HepG2 (cell line): ENCODE data around the gene IMMP1L. TPM values are rescaled to one million over a fixed set of nuclear protein-coding genes. Genes with fewer than 3 reads are reported as not detected.

ENCODE experiments used
- ATAC-seq: fragments of 200-7000 bp; cut with Tn5 transposase; 3 replicates; pipeline ENCODE4 v1.9.1; 2020; ENCODE audit warnings: mild to moderate bottlenecking, moderate library complexity
- BruUV-seq: library from RNA; stranded (reverse); fragments of 400-500 nt; replicated peaks from 2 replicates; lab custom pipeline; 2021; lab: Mats Ljungman, UMichigan
- CTCF ChIA-PET: fragments of 300-600 bp; formaldehyde crosslinking; extraction: SDS; loops from one replicate; lab custom pipeline; 2021; ENCODE audit warnings: low total read pairs, inconsistent platforms, low intra/inter-chr PET ratio; lab: Yijun Ruan, JAX
- POLR2A ChIA-PET: fragments of 350-600 bp; sonication (Branson Sonifier 250); formaldehyde crosslinking; loops from one replicate; lab custom pipeline; 2020; ENCODE audit warnings: antibody characterized with exemption, inconsistent platforms; lab: Yijun Ruan, JAX
- DNase-seq: peaks from one replicate; pipeline ENCODE4 v3.0.0-alpha.2; 2015; ENCODE audit warnings: low spot score
- FAIRE-seq: peaks from 3 replicates; lab custom pipeline; 2011; peaks lifted over from hg19 to GRCh38; lab: Jason Lieb, UNC
- H2AFZ ChIP-seq: one replicate; pipeline ENCODE4 v1.6.1; 2011; ENCODE audit warnings: low read length, inconsistent platforms
- H3K27ac ChIP-seq: fragments of 300-600 bp; 3 replicates; pipeline ENCODE4 v1.8.0; 2011; ENCODE audit warnings: mixed run types, mild to moderate bottlenecking, mixed read lengths, low read length, inconsistent platforms; ENCODE audit not compliant: insufficient read depth; ENCODE audit errors: extremely low read length
- H3K27me3 ChIP-seq, 2 experiments: fragments of 200-600 bp in 1 of 2; 2 replicates in 1 of 2; 3 replicates in 1 of 2; pipeline versions ENCODE4 v1.6.0 to v1.8.0; 2011; ENCODE audit warnings: low read length in 2 of 2, mild to moderate bottlenecking in 2 of 2, moderate library complexity in 2 of 2, inconsistent platforms in 1 of 2; ENCODE audit not compliant: insufficient read depth in 2 of 2, control insufficient read depth in 1 of 2
- H3K36me3 ChIP-seq, 2 experiments: fragments of 200-600 bp in 1 of 2; replicated peaks in 1 of 2; 2 replicates in 1 of 2; 3 replicates in 1 of 2; pipeline versions ENCODE4 v1.5.1 to v1.8.0; 2011; ENCODE audit warnings: low read length in 2 of 2, inconsistent platforms in 1 of 2; ENCODE audit not compliant: insufficient read depth in 2 of 2, control insufficient read depth in 1 of 2
- H3K4me1 ChIP-seq: 2 replicates; pipeline ENCODE4 v1.5.1; 2012; ENCODE audit warnings: low read length, inconsistent platforms; ENCODE audit not compliant: insufficient read depth
- H3K4me2 ChIP-seq: 2 replicates; pipeline ENCODE4 v1.6.0; 2011; ENCODE audit warnings: low read depth, low read length, inconsistent platforms
- H3K4me3 ChIP-seq, 3 experiments: fragments of 200-600 bp in 1 of 3; sonication (generic), shearing (Covaris generic) in 1 of 3; replicated peaks in 1 of 3; 2 replicates each; pipeline ENCODE4 v1.5.1; 2011 to 2016; ENCODE audit warnings: low read length in 3 of 3, inconsistent platforms in 2 of 3, low read depth in 2 of 3, mild to moderate bottlenecking in 2 of 3, control low read depth in 1 of 3, mixed read lengths in 1 of 3; ENCODE audit not compliant: insufficient read depth in 1 of 3
- H3K79me2 ChIP-seq: one replicate; pipeline ENCODE4 v1.6.1; 2011; ENCODE audit warnings: low read length, inconsistent platforms; ENCODE audit not compliant: insufficient read depth
- H3K9ac ChIP-seq: 2 replicates; pipeline ENCODE4 v1.6.0; 2011; ENCODE audit warnings: mild to moderate bottlenecking, low read depth, low read length, inconsistent platforms; ENCODE audit not compliant: insufficient read depth
- H3K9me3 ChIP-seq: 2 replicates; pipeline ENCODE4 v1.5.1; 2012; ENCODE audit warnings: mild to moderate bottlenecking, low read length
- H4K20me1 ChIP-seq: 2 replicates; pipeline ENCODE4 v1.6.0; 2011; ENCODE audit warnings: inconsistent platforms, mild to moderate bottlenecking, low read length, moderate library complexity; ENCODE audit not compliant: insufficient read depth
- ARNTL ChIP-seq: sonication (generic); formaldehyde crosslinking; IDR thresholded peaks from 2 replicates; pipeline ENCODE4 v1.4.0; 2020; ENCODE audit warnings: mild to moderate bottlenecking, missing genetic modification reagents
- CERS6 ChIP-seq: sonication (generic); formaldehyde crosslinking; IDR thresholded peaks from 2 replicates; pipeline ENCODE4 v1.5.0; 2020; ENCODE audit warnings: missing genetic modification reagents
- FOSL2 ChIP-seq: sonication (generic); formaldehyde crosslinking; IDR thresholded peaks from 2 replicates; pipeline ENCODE4 v1.4.0; 2020; ENCODE audit warnings: missing genetic modification reagents
- HHEX ChIP-seq: IDR thresholded peaks from 2 replicates; pipeline ENCODE4 v1.6.1; 2016; ENCODE audit warnings: control low read depth
- HNF4A ChIP-seq: sonication (generic); formaldehyde crosslinking; IDR thresholded peaks from 2 replicates; pipeline ENCODE4 v1.4.0; 2020; ENCODE audit warnings: missing genetic modification reagents
- NR3C1 ChIP-seq: sonication (generic); formaldehyde crosslinking; IDR thresholded peaks from 2 replicates; pipeline ENCODE4 v1.4.0; 2020; ENCODE audit warnings: missing genetic modification reagents
- PRDM10 ChIP-seq: sonication (generic); formaldehyde crosslinking; IDR thresholded peaks from 2 replicates; pipeline ENCODE4 v1.4.0; 2020; ENCODE audit warnings: low read depth, missing genetic modification reagents
- RBFOX2 ChIP-seq: fragments of 200-400 bp; formaldehyde crosslinking; IDR thresholded peaks from 2 replicates; pipeline ENCODE4 v1.6.1; 2017; ENCODE audit warnings: low read depth, mild to moderate bottlenecking, low read length
- STAG1 ChIP-seq: sonication (generic); formaldehyde crosslinking; IDR thresholded peaks from 2 replicates; pipeline ENCODE4 v1.4.0; 2020; ENCODE audit warnings: missing genetic modification reagents
- U2AF2 ChIP-seq: fragments of 200-400 bp; formaldehyde crosslinking; IDR thresholded peaks from 2 replicates; pipeline ENCODE4 v1.6.1; 2017; ENCODE audit warnings: low read depth, mild to moderate bottlenecking, low read length
- ZEB1 ChIP-seq: IDR thresholded peaks from 2 replicates; pipeline ENCODE4 v1.6.1; 2012; ENCODE audit warnings: mild to moderate bottlenecking, low read depth, inconsistent platforms; ENCODE audit not compliant: insufficient replicate concordance
- ZNF317 ChIP-seq: sonication (generic); formaldehyde crosslinking; IDR thresholded peaks from 2 replicates; pipeline ENCODE4 v1.5.0; 2020; ENCODE audit warnings: mild to moderate bottlenecking, missing genetic modification reagents
- ZNF574 ChIP-seq: sonication (generic); formaldehyde crosslinking; IDR thresholded peaks from 2 replicates; pipeline ENCODE4 v1.4.0; 2020; ENCODE audit warnings: missing genetic modification reagents
- ZNF773 ChIP-seq: sonication (generic); formaldehyde crosslinking; IDR thresholded peaks from 2 replicates; pipeline ENCODE4 v1.4.0; 2020; ENCODE audit warnings: missing genetic modification reagents, borderline replicate concordance
- ZNF839 ChIP-seq: sonication (generic); formaldehyde crosslinking; IDR thresholded peaks from 2 replicates; pipeline ENCODE4 v1.4.0; 2020; ENCODE audit warnings: missing genetic modification reagents, mild to moderate bottlenecking, borderline replicate concordance
- WGBS: methylation state at CpG from one replicate; pipeline ENCODE4 v1.1.6; 2017; ENCODE audit warnings: low lambda C conversion rate; 5-methylcytosine and 5-hydroxymethylcytosine counted together
- in situ Hi-C: cut with HindIII; loops from 2 replicates; pipeline ENCODE4 v1.10.0; 2017; ENCODE audit warnings: low pct_unique_long_range_greater_than_20kb; ENCODE audit not compliant: extremely low pct_ligation_motif_present
- intact Hi-C: fragments of 100-400 bp; cut with micrococcal nuclease; formaldehyde crosslinking; loops from one replicate; pipeline ENCODE4 v1.10.0; 2022; ENCODE audit not compliant: unreplicated experiment
- polyA plus RNA-seq, 8 experiments: library from polyadenylated mRNA; depleted of rRNA in 3 of 8; stranded (reverse) in 7 of 8; unstranded in 1 of 8; fragments of >200 nt; fragmentation: Illumina TruSeq in 4 of 8; extraction: Trizol in 4 of 8; gene quantifications; 2 replicates each; pipeline versions ENCODE4 v1.2.1 to v1.2.3, GENCODE V29; 2011 to 2016; ENCODE audit warnings: low read depth in 4 of 8, missing spikeins in 1 of 8, mixed read lengths in 1 of 8; ENCODE audit not compliant: insufficient read depth in 1 of 8
- total RNA-seq, 5 experiments: library from RNA; depleted of rRNA; stranded (reverse); fragments of >200 nt; fragmentation: Illumina TruSeq; extraction: Trizol; gene quantifications; 2 replicates each; pipeline ENCODE4 v1.2.3, GENCODE V29; 2016; ENCODE audit warnings: low read depth in 1 of 5

Gene IMMP1L
- total and polyA plus RNA-seq, 2 of the 13 experiments (the other 11 are each of a cell fraction or from before 2014, with no cell fraction given): 42.4 to 57.9 TPM

GRCh38 chr11:31500560-31500959 lies 8.9 kb downstream of the IMMP1L start (continued):
- no peak for TF ChIP-seq PRDM10 (CRISPR knock-in tag)
- TF ChIP-seq ZNF839 (CRISPR knock-in tag): no peak
- TF ChIP-seq ZNF773 (CRISPR knock-in tag): no peak
- no peak for TF ChIP-seq U2AF2
- no peak for TF ChIP-seq ZEB1
- TF ChIP-seq CERS6 (CRISPR knock-in tag): no peak

GRCh38 chr11:31499576-31500178 lies 9.7 kb downstream of the IMMP1L start:
- DNase-seq: no peak
- in situ Hi-C loops: no loop called here
- H3K4me2 ChIP-seq: no peak overlapping the region
- H3K4me1 ChIP-seq: no peaks in the 10 kb centered on the region
- H3K9me3 ChIP-seq: no peaks in the 10 kb centered on the region
- H3K9ac ChIP-seq: no peak overlapping the region
- ChIA-PET POLR2A (no interaction called here), CTCF (no interaction called here)
- 95% methylated on average over 3 of the region's 3 CpGs for WGBS
- intact Hi-C loops: loop anchor here (10.0 kb wide), 1 partner anchor 315 kb away; the partner anchor contains the start of gene PAX6
- no peak overlapping the region for H3K27ac ChIP-seq
- ATAC-seq: no peak
- H3K27me3 ChIP-seq: no peaks in the 10 kb centered on the region; a peak in 1 of 5 replicates
- H2AFZ ChIP-seq: no peak overlapping the region
- H3K4me3 ChIP-seq: no peak overlapping the region
- no peak for FAIRE-seq
- no TSS peak for BruUV-seq
- peaks cover 76% of the 10 kb centered on the region for H3K79me2 ChIP-seq
- 0 out of 2 replicates have a peak, but pooled peaks cover 2% of the 10 kb centered on the region for H4K20me1 ChIP-seq
- peaks cover 2 to 4% of the 10 kb centered on the region in 2 experiments; a peak in 3 of 5 replicates for H3K36me3 ChIP-seq
- TF ChIP-seq RBFOX2 (no peak), ARNTL (CRISPR knock-in tag) (no peak), ZNF773 (CRISPR knock-in tag) (no peak), HNF4A (CRISPR knock-in tag) (no peak), ZNF317 (CRISPR knock-in tag) (no peak), CERS6 (CRISPR knock-in tag) (no peak), NR3C1 (no peak), FOSL2 (CRISPR knock-in tag) (no peak), ZNF574 (no peak), STAG1 (CRISPR knock-in tag) (no peak), HHEX (no peak)
